PC-9 (cell line): ENCODE results near the gene ARPP21. TPM values are rescaled to one million over a fixed set of nuclear protein-coding genes. Genes with fewer than 3 reads are reported as not detected.

ENCODE experiments used
- BruUV-seq: library from RNA; stranded (reverse); fragments of 400-500 nt; replicated peaks from 2 replicates; lab custom pipeline; 2021; lab: Mats Ljungman, UMichigan
- CTCF ChIA-PET: fragments of 300-600 bp; sonication (Branson Sonifier 250); formaldehyde crosslinking; loops from one replicate; lab custom pipeline; 2022; ENCODE audit warnings: antibody characterized with exemption; lab: Charles Lee
- POLR2A ChIA-PET: fragments of 300-600 bp; sonication (Branson Sonifier 250); formaldehyde crosslinking; loops from one replicate; lab custom pipeline; 2022; ENCODE audit warnings: antibody characterized with exemption; ENCODE audit not compliant: unreplicated experiment; lab: Charles Lee
- DNase-seq, 2 experiments: peaks; one replicate each; pipeline versions ENCODE4 v3.0.0 to v3.0.0-alpha.2; 2015 to 2022; ENCODE audit warnings: mixed read lengths in 1 of 2
- H2AFZ ChIP-seq: fragments of 200-600 bp; sonication (generic); 2 replicates; pipeline ENCODE4 v1.8.1; 2017; ENCODE audit warnings: antibody characterized with exemption
- H3F3A ChIP-seq: fragments of 200-600 bp; sonication (generic); 2 replicates; pipeline ENCODE4 v1.8.1; 2017; ENCODE audit warnings: antibody characterized with exemption, mild to moderate bottlenecking, low read depth; ENCODE audit not compliant: insufficient read depth
- H3K27ac ChIP-seq: fragments of 200-600 bp; sonication (generic); 2 replicates; pipeline ENCODE4 v1.6.1; 2016; ENCODE audit warnings: mixed run types
- H3K27me3 ChIP-seq: fragments of 200-600 bp; sonication (generic); 2 replicates; pipeline ENCODE4 v1.6.1; 2016; ENCODE audit warnings: low read depth, mixed run types; ENCODE audit not compliant: insufficient read depth
- H3K36me3 ChIP-seq: fragments of 200-600 bp; sonication (generic); 2 replicates; pipeline ENCODE4 v1.6.1; 2016; ENCODE audit warnings: low read depth, mixed run types
- H3K4me1 ChIP-seq: fragments of 200-600 bp; sonication (generic); replicated peaks from 2 replicates; pipeline ENCODE4 v1.6.1; 2016; ENCODE audit warnings: mixed run types; ENCODE audit not compliant: insufficient read depth
- H3K4me2 ChIP-seq: fragments of 200-600 bp; sonication (generic); 2 replicates; pipeline ENCODE4 v1.6.1; 2017; ENCODE audit warnings: mixed run types
- H3K4me3 ChIP-seq: fragments of 200-600 bp; sonication (generic); 2 replicates; pipeline ENCODE4 v1.6.1; 2016; ENCODE audit warnings: mixed run types
- H3K79me2 ChIP-seq: fragments of 200-600 bp; sonication (generic); 2 replicates; pipeline ENCODE4 v1.6.1; 2017; ENCODE audit warnings: low read depth, mixed run types
- H3K9me2 ChIP-seq: fragments of 200-600 bp; sonication (generic); 2 replicates; pipeline ENCODE4 v1.8.1; 2017; ENCODE audit warnings: mild to moderate bottlenecking; ENCODE audit not compliant: insufficient read depth
- H3K9me3 ChIP-seq: fragments of 200-600 bp; sonication (generic); 2 replicates; pipeline ENCODE4 v1.8.1; 2016; ENCODE audit warnings: low read depth; ENCODE audit not compliant: insufficient read depth
- H4K20me1 ChIP-seq: fragments of 200-600 bp; sonication (generic); 2 replicates; pipeline ENCODE4 v1.8.1; 2017; ENCODE audit not compliant: insufficient read depth
- CTCF ChIP-seq: fragments of 200-600 bp; sonication (generic); conservative IDR thresholded peaks from 2 replicates; pipeline ENCODE4 v1.6.1; 2017; ENCODE audit warnings: mixed run types, antibody characterized with exemption, mild to moderate bottlenecking, moderate library complexity
- EZH2 ChIP-seq: fragments of 200-600 bp; sonication (generic); IDR thresholded peaks from 2 replicates; pipeline ENCODE4 v1.8.0; 2017; ENCODE audit warnings: antibody characterized with exemption, low read depth
- intact Hi-C: fragments of 100-400 bp; cut with micrococcal nuclease; formaldehyde crosslinking; loops from one replicate; pipeline ENCODE4 v1.10.0; 2022; ENCODE audit not compliant: unreplicated experiment
- total RNA-seq: library from RNA; stranded (reverse); gene quantifications from 2 replicates; pipeline ENCODE4 v1.2.3, GENCODE V29; 2021

ARPP21 gene
- total RNA-seq, 1 experiment from 2014 or later: not detected

GRCh38 chr3:35680866-35681650 is 41.7 kb downstream of the ARPP21 start:
- Histone ChIP-seq H3K79me2 (no peaks in the 10 kb centered on the region), H3K27me3 (peaks cover 35% of the 10 kb centered on the region), H3K4me3 (no peak overlapping the region), H2AFZ (no peak overlapping the region), H4K20me1 (no peaks in the 10 kb centered on the region), H3K4me1 (no peaks in the 10 kb centered on the region), H3K4me2 (no peak overlapping the region), H3K36me3 (no peaks in the 10 kb centered on the region), H3F3A (no peaks in the 10 kb centered on the region), H3K9me3 (no peaks in the 10 kb centered on the region), H3K9me2 (no peaks in the 10 kb centered on the region), H3K27ac (no peak overlapping the region)
- POLR2A ChIA-PET: no interaction called here
- TF ChIP-seq CTCF (no peak), EZH2 (no peak)
- intact Hi-C loops: no loop called here
- CTCF ChIA-PET: no interaction called here
- no peak for DNase-seq
- no TSS peak for BruUV-seq

GRCh38 chr3:35685153-35685552 is 45.8 kb downstream of the ARPP21 start:
- Histone ChIP-seq H3K27ac (no peak overlapping the region), H4K20me1 (no peaks in the 10 kb centered on the region), H3K9me3 (no peaks in the 10 kb centered on the region), H3K9me2 (no peaks in the 10 kb centered on the region), H3K4me3 (no peak overlapping the region), H3K36me3 (no peaks in the 10 kb centered on the region), H3K4me1 (no peaks in the 10 kb centered on the region), H3F3A (no peaks in the 10 kb centered on the region), H3K4me2 (no peak overlapping the region), H3K79me2 (no peaks in the 10 kb centered on the region), H2AFZ (no peak overlapping the region), H3K27me3 (peaks cover 3% of the 10 kb centered on the region; the same call in 1 of the 2 replicates)
- DNase-seq: no peak
- CTCF ChIA-PET: no interaction called here
- intact Hi-C loops: no loop called here
- POLR2A ChIA-PET: no interaction called here
- TF ChIP-seq EZH2: no peak
- no TSS peak for BruUV-seq

GRCh38 chr3:35688826-35689225 is 49.5 kb downstream of the ARPP21 start:
- H3K27ac ChIP-seq: no peak overlapping the region
- CTCF ChIA-PET: no interaction called here
- no peaks in the 10 kb centered on the region for H3K36me3 ChIP-seq
- intact Hi-C loops: no loop called here
- H3F3A ChIP-seq: no peaks in the 10 kb centered on the region
- BruUV-seq: no TSS peak
- no peaks in the 10 kb centered on the region for H4K20me1 ChIP-seq
- DNase-seq: no peak
- no peak overlapping the region for H2AFZ ChIP-seq
- H3K9me2 ChIP-seq: no peaks in the 10 kb centered on the region
- H3K9me3 ChIP-seq: no peaks in the 10 kb centered on the region
- TF ChIP-seq CTCF: no peak
- TF ChIP-seq EZH2: no peak
- no peaks in the 10 kb centered on the region for H3K4me1 ChIP-seq
- H3K79me2 ChIP-seq: no peaks in the 10 kb centered on the region
- no peak overlapping the region for H3K4me3 ChIP-seq
- H3K4me2 ChIP-seq: no peak overlapping the region
- POLR2A ChIA-PET: no interaction called here
- peaks cover 4% of the 10 kb centered on the region; the same call in 1 of the 2 replicates for H3K27me3 ChIP-seq
